Measurements from ENCODE around the gene SLC30A2.

The SLC30A2 gene

GRCh38 chr1:26079178-26079563, 33.3 kb upstream of the SLC30A2 start:
- no peak overlapping the region for H3K4me3 ChIP-seq (ENCODE audit: low read depth, low read length)

DNA sequence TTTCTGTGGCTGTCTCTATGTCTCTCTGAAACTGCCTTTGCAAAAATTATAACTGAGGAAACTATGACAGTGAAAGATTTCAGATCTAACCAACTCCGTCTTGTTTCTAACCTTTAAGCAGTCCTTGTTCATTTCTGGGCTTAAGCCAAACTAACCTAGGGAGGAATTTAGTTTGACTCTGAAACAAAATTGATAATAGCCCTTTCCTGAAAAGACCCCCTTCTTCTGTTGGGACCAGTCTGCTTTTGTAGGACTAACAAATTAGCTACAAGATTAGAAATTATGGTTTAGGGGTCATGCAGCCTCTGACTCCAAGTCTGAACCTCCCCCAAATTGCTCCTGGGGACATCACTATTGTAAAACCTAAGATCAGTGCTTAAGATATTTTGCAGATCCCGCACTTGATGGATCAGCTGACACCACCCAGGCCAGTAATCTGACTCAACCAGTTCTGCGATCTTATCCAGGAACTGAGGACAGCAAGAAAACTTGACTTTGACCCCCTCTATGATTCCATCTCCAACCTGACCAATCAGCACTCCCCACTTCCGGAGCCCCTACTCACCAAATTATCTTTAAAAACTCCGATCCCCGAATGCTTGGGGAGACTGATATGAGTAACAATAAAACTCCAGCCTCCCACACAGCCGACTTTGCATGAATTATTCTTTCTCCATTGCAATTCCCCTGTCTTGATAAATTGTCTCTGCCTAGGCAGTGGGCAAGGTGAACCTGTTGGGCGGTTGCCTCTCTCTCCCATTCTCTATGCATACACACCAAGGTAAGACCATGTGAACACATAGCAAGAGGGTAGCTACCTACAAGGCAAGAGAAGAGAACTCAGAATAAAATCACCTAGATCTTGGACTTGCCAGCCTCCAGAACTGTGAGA, 32.6 kb upstream of the SLC30A2 start:
- TF ChIP-seq CTCF (conservative IDR thresholded peaks at IDR 0.05; ENCODE audit: low read depth, low read length), result no peak
- no peak overlapping the region for H3K4me3 ChIP-seq (ENCODE audit: low read depth, low read length)
- no peak for DNase-seq (ENCODE audit: low read depth)

More at GRCh38 chr1:26079178-26079563, 33.3 kb upstream of the SLC30A2 start:
- DNase-seq (ENCODE audit: low read depth), result no peak
- TF ChIP-seq CTCF (conservative IDR thresholded peaks at IDR 0.05; ENCODE audit: low read depth, low read length), result no peak

DNA sequence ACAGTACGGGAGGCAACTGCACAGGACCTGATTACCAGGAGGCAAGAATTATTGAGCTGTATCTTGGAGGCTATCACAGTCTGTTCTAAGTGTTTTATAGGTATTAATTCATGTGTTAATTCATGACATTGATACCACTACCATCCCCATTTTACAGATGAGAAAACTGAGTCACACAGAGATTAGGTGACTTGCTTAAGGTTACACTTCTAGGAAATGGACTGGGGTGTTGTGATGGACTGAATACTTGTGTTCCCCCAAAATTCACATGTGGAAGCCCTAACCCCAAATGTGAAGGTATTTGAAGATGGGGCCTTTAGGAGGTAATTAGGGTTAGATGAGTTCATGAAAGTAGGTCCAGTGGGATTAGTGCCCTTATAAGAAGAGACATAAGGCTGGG, 31.6 kb upstream of the SLC30A2 start:
- DNase-seq (ENCODE audit: low read depth), result no peak
- H3K4me3 ChIP-seq (ENCODE audit: low read depth, low read length), result no peak overlapping the region
- no peak for TF ChIP-seq CTCF (conservative IDR thresholded peaks at IDR 0.05; ENCODE audit: low read depth, low read length)

- no peak overlapping the region for H3K4me3 ChIP-seq (ENCODE audit: low read depth, low read length)
- no peak for TF ChIP-seq CTCF (conservative IDR thresholded peaks at IDR 0.05; ENCODE audit: low read depth, low read length)
- no peak for DNase-seq (ENCODE audit: low read depth)
These were observed 29.7 kb upstream of the SLC30A2 start for GRCh38 chr1:26075421-26076144.

DNA sequence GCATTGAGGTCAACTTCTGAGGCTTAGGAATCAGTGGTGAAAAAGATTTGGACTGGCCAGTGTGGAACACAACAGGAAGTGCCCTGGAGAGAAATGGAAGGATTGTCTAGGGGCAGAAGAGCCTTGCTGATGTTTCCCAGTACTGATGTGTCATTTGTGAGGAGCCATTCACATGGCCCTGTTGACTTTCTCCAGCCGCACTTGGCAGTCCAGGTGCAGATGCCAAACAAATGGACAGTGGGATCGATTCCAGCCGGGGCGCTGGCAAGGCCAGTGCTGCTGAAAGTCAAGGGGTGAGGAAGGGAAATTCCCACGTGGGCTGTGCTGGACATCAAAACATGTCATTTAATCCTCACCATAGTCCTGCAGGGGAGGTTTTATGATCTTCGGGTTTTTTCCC, 26.4 kb upstream of the SLC30A2 start:
- H3K4me3 ChIP-seq (ENCODE audit: low read depth, low read length), result no peak overlapping the region
- no peak for DNase-seq (ENCODE audit: low read depth)
- TF ChIP-seq CTCF (conservative IDR thresholded peaks at IDR 0.05; ENCODE audit: low read depth, low read length), result no peak

DNA sequence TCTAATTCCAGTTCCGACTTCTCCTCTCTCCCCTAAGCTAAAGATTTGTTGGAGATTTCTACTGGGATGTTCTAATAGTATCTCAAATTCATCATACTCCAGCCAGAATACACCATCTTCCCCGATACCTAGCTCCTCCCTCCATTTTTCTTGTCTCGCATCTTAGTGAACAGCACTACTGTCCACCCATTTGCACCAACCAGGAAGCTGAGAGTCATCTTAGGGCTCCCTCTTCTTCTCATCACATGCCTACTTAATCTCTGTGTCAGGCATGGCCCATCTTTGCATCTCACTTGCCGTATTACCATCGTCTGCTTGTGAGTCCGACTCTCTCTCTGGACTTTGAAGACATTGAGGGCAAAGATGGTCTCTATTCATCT, 25.0 kb upstream of the SLC30A2 start:
- DNase-seq (ENCODE audit: low read depth), result no peak
- no peak overlapping the region for H3K4me3 ChIP-seq (ENCODE audit: low read depth, low read length)
- TF ChIP-seq CTCF (conservative IDR thresholded peaks at IDR 0.05; ENCODE audit: low read depth, low read length), result no peak
